H1 (cell line): ENCODE data around the gene PTPRD. TPM values are rescaled to one million over a fixed set of nuclear protein-coding genes. Genes with fewer than 3 reads are reported as not detected.

Experiments used
- CTCF ChIA-PET: fragments of 300-600 bp; sonication (Branson Sonifier 250); formaldehyde crosslinking; loops from one replicate; lab custom pipeline; 2021; ENCODE audit not compliant: partially characterized antibody; lab: Charles Lee
- POLR2A ChIA-PET: fragments of 300-600 bp; sonication (Branson Sonifier 250); formaldehyde crosslinking; loops from one replicate; lab custom pipeline; 2021; ENCODE audit warnings: inconsistent platforms; ENCODE audit not compliant: partially characterized antibody; lab: Charles Lee
- DNase-seq, 2 experiments: peaks; one replicate each; pipeline versions ENCODE4 v3.0.0 to v3.0.0-alpha.2; 2010 to 2022; ENCODE audit warnings: low spot score in 2 of 2, low read depth in 1 of 2, mixed read lengths in 1 of 2
- FAIRE-seq: peaks from 2 replicates; lab custom pipeline; 2011; peaks lifted over from hg19 to GRCh38; lab: Jason Lieb, UNC
- H2AFZ ChIP-seq: 2 replicates; pipeline ENCODE4 v1.8.1; 2012; ENCODE audit warnings: low read length, inconsistent platforms
- H2AK5ac ChIP-seq: 2 replicates; pipeline ENCODE4 v1.6.1; 2013; ENCODE audit warnings: low read depth, low read length
- H2BK120ac ChIP-seq: replicated peaks from 2 replicates; pipeline ENCODE3; 2013; ENCODE audit warnings: low read depth, low read length, inconsistent platforms
- H2BK12ac ChIP-seq: 2 replicates; pipeline ENCODE4 v1.6.1; 2013; ENCODE audit warnings: low read depth, low read length
- H2BK15ac ChIP-seq: 2 replicates; pipeline ENCODE4 v1.6.1; 2013; ENCODE audit warnings: low read length
- H2BK20ac ChIP-seq: 2 replicates; pipeline ENCODE4 v1.6.1; 2013; ENCODE audit warnings: low read length
- H2BK5ac ChIP-seq: 2 replicates; pipeline ENCODE4 v1.6.1; 2013; ENCODE audit warnings: low read depth, low read length
- H3K14ac ChIP-seq: 2 replicates; pipeline ENCODE4 v1.6.1; 2013; ENCODE audit warnings: inconsistent platforms; ENCODE audit not compliant: insufficient read length
- H3K18ac ChIP-seq: 2 replicates; pipeline ENCODE4 v1.6.1; 2013; ENCODE audit warnings: low read length; ENCODE audit errors: extremely low read depth
- H3K23ac ChIP-seq: 2 replicates; pipeline ENCODE4 v1.6.1; 2013; ENCODE audit warnings: inconsistent platforms; ENCODE audit not compliant: insufficient read length
- H3K23me2 ChIP-seq: 2 replicates; pipeline ENCODE4 v1.6.1; 2013; ENCODE audit warnings: low read depth, low read length
- H3K27ac ChIP-seq: 2 replicates; pipeline ENCODE4 v1.6.1; 2011; ENCODE audit warnings: low read depth, low read length, inconsistent platforms
- H3K27me3 ChIP-seq, 4 experiments: replicated peaks in 1 of 4; 1 replicate in 1 of 4; 2 replicates in 3 of 4; pipeline versions ENCODE4 v1.6.1 to v1.8.1; 2011 to 2013; ENCODE audit warnings: low read length in 3 of 4, mild to moderate bottlenecking in 3 of 4, inconsistent platforms in 2 of 4, mixed read lengths in 2 of 4, moderate library complexity in 1 of 4; ENCODE audit not compliant: control insufficient read depth in 3 of 4, insufficient read depth in 3 of 4; ENCODE audit errors: extremely low read depth in 1 of 4
- H3K36me3 ChIP-seq, 4 experiments: 2 replicates each; pipeline versions ENCODE4 v1.6.1 to v1.8.1; 2011 to 2013; ENCODE audit warnings: mild to moderate bottlenecking in 4 of 4, low read length in 3 of 4, moderate library complexity in 2 of 4, control low read depth in 1 of 4, inconsistent platforms in 1 of 4; ENCODE audit not compliant: insufficient read depth in 4 of 4, control insufficient read depth in 2 of 4
- H3K4ac ChIP-seq: replicated peaks from 2 replicates; pipeline ENCODE3; 2013; ENCODE audit warnings: low read length, low read depth, mixed read lengths, inconsistent platforms; ENCODE audit not compliant: insufficient read length
- H3K4me1 ChIP-seq, 4 experiments: replicated peaks in 1 of 4; 1 replicate in 1 of 4; 2 replicates in 3 of 4; pipeline versions ENCODE4 v1.6.1 to v1.8.1; 2011 to 2013; ENCODE audit warnings: low read length in 3 of 4, inconsistent platforms in 2 of 4, mixed read lengths in 1 of 4; ENCODE audit not compliant: insufficient read depth in 4 of 4, control insufficient read depth in 3 of 4
- H3K4me2 ChIP-seq, 2 experiments: 2 replicates each; pipeline versions ENCODE4 v1.6.1 to v1.8.1; 2011 to 2013; ENCODE audit warnings: low read depth in 2 of 2, low read length in 2 of 2, control low read depth in 1 of 2, inconsistent platforms in 1 of 2, mild to moderate bottlenecking in 1 of 2; ENCODE audit not compliant: insufficient read depth in 1 of 2
- H3K4me3 ChIP-seq, 4 experiments: fragments of 200-600, 300-600 bp in 1 of 4; sonication (generic), shearing (Covaris generic), sonication (Bioruptor Twin) in 1 of 4; 2 replicates each; pipeline versions ENCODE4 v1.5.1 to v1.8.1; 2011 to 2016; ENCODE audit warnings: low read length in 4 of 4, low read depth in 3 of 4, control low read depth in 2 of 4, inconsistent platforms in 2 of 4, mild to moderate bottlenecking in 2 of 4, mixed read lengths in 1 of 4, moderate library complexity in 1 of 4; ENCODE audit not compliant: insufficient read depth in 2 of 4; ENCODE audit errors: extremely low read depth in 1 of 4
- H3K56ac ChIP-seq: replicated peaks from 2 replicates; pipeline ENCODE3; 2013; ENCODE audit warnings: low read depth, mild to moderate bottlenecking, mixed read lengths, low read length, inconsistent platforms; ENCODE audit not compliant: insufficient read length
- H3K79me1 ChIP-seq: 2 replicates; pipeline ENCODE4 v1.6.1; 2013; ENCODE audit warnings: low read depth, low read length, control low read depth
- H3K79me2 ChIP-seq, 2 experiments: 2 replicates each; pipeline versions ENCODE4 v1.6.1 to v1.8.1; 2012 to 2013; ENCODE audit warnings: low read length in 2 of 2, mild to moderate bottlenecking in 2 of 2, inconsistent platforms in 1 of 2; ENCODE audit not compliant: insufficient read depth in 2 of 2, control insufficient read depth in 1 of 2
- H3K9ac ChIP-seq, 4 experiments: replicated peaks in 1 of 4; 1 replicate in 1 of 4; 2 replicates in 3 of 4; pipeline versions ENCODE4 v1.6.1 to v1.8.1; 2011 to 2013; ENCODE audit warnings: low read depth in 3 of 4, low read length in 3 of 4, control low read depth in 2 of 4, mild to moderate bottlenecking in 2 of 4, moderate library complexity in 2 of 4, inconsistent platforms in 1 of 4; ENCODE audit errors: extremely low read depth in 1 of 4
- H3K9me3 ChIP-seq, 2 experiments: 2 replicates each; pipeline versions ENCODE4 v1.6.1 to v1.8.1; 2012 to 2013; ENCODE audit warnings: mild to moderate bottlenecking in 2 of 2, moderate library complexity in 2 of 2, control low read depth in 1 of 2, inconsistent platforms in 1 of 2, low read depth in 1 of 2, low read length in 1 of 2, mixed read lengths in 1 of 2; ENCODE audit not compliant: insufficient read depth in 2 of 2
- H4K20me1 ChIP-seq, 2 experiments: replicated peaks in 1 of 2; 2 replicates each; pipeline versions ENCODE3 to v1.8.1; 2011 to 2013; ENCODE audit warnings: inconsistent platforms in 2 of 2, low read length in 2 of 2, mild to moderate bottlenecking in 1 of 2; ENCODE audit not compliant: insufficient read depth in 2 of 2, control insufficient read depth in 1 of 2
- H4K5ac ChIP-seq: 2 replicates; pipeline ENCODE4 v1.6.1; 2013; ENCODE audit warnings: low read length, low read depth, mixed read lengths, inconsistent platforms; ENCODE audit not compliant: insufficient read length
- H4K8ac ChIP-seq: 2 replicates; pipeline ENCODE4 v1.8.0; 2013; ENCODE audit warnings: mild to moderate bottlenecking, moderate library complexity, low read length, inconsistent platforms; ENCODE audit not compliant: insufficient read depth; ENCODE audit errors: extremely low read depth
- H4K91ac ChIP-seq: replicated peaks from 2 replicates; pipeline ENCODE3; 2013; ENCODE audit warnings: low read length, mixed read lengths, inconsistent platforms; ENCODE audit not compliant: insufficient read length
- EP300 ChIP-seq, 2 experiments: IDR thresholded peaks; 1 replicate in 1 of 2; 2 replicates in 1 of 2; pipeline ENCODE4 v1.6.1; 2011 to 2012; ENCODE audit warnings: low read depth in 2 of 2, low read length in 2 of 2, mild to moderate bottlenecking in 2 of 2, borderline replicate concordance in 1 of 2, inconsistent platforms in 1 of 2, moderate library complexity in 1 of 2
- JUND ChIP-seq: IDR thresholded peaks from 2 replicates; pipeline ENCODE4 v1.6.1; 2011; ENCODE audit warnings: mild to moderate bottlenecking, improper control_type of control experiment, low read length
- RBBP5 ChIP-seq: IDR thresholded peaks from 2 replicates; pipeline ENCODE4 v1.7.1; 2012; ENCODE audit warnings: low read depth, mild to moderate bottlenecking, inconsistent platforms, low read length, moderate library complexity, borderline replicate concordance
- RFX5 ChIP-seq: IDR thresholded peaks from 2 replicates; pipeline ENCODE4 v1.6.1; 2011; ENCODE audit warnings: low read depth, low read length, improper control_type of control experiment, borderline replicate concordance
- RXRA ChIP-seq: IDR thresholded peaks from 2 replicates; pipeline ENCODE4 v1.6.1; 2011; ENCODE audit warnings: low read depth, mild to moderate bottlenecking, low read length, moderate library complexity; ENCODE audit not compliant: insufficient read depth
- SUZ12 ChIP-seq: fragments of 200-600 bp; sonication (generic); IDR thresholded peaks from 2 replicates; pipeline ENCODE4 v1.6.1; 2012; ENCODE audit warnings: mild to moderate bottlenecking, inconsistent platforms, low read length, moderate library complexity, mixed read lengths
- TCF12 ChIP-seq: IDR thresholded peaks from 2 replicates; pipeline ENCODE4 v1.6.1; 2011; ENCODE audit warnings: low read depth, mild to moderate bottlenecking, low read length
- TEAD4 ChIP-seq: IDR thresholded peaks from 2 replicates; pipeline ENCODE4 v1.6.1; 2012; ENCODE audit warnings: low read depth, low read length, inconsistent platforms, mixed read lengths
- YY1 ChIP-seq: IDR thresholded peaks from 2 replicates; pipeline ENCODE4 v1.6.1; 2011; ENCODE audit warnings: low read depth, mild to moderate bottlenecking, low read length
- ZNF274 ChIP-seq: IDR thresholded peaks from 2 replicates; pipeline ENCODE4 v1.7.0; 2012; ENCODE audit warnings: low read length, borderline replicate concordance; ENCODE audit errors: extremely low read depth
- WGBS, 2 experiments: shearing (Covaris generic) in 1 of 2; methylation state at CpG; one replicate each; pipeline versions ENCODE4 v1.1.6 to v1.1.7; 2013 to 2015; ENCODE audit warnings: low lambda C conversion rate in 2 of 2, mixed read lengths in 2 of 2, inconsistent platforms in 1 of 2, low coverage in 1 of 2, missing lambda C conversion rate in 1 of 2; ENCODE audit not compliant: insufficient replicate concordance in 2 of 2, insufficient coverage in 1 of 2, insufficient read length in 1 of 2; ENCODE audit errors: extremely low coverage in 1 of 2, missing lambda C conversion rate in 1 of 2; 5-methylcytosine and 5-hydroxymethylcytosine counted together
- polyA plus RNA-seq, 7 experiments: library from polyadenylated mRNA; depleted of rRNA in 3 of 7; stranded (reverse) in 5 of 7; unstranded in 2 of 7; fragments of >200 nt in 5 of 7; fragments of 200-250 nt in 2 of 7; gene quantifications; 1 replicate in 5 of 7; 2 replicates in 1 of 7; 4 replicates in 1 of 7; pipeline versions ENCODE4 v1.2.1 to v1.2.3, GENCODE V29; 2011 to 2013; ENCODE audit warnings: missing spikeins in 2 of 7, mixed read lengths in 2 of 7
- total RNA-seq: library from RNA; stranded (reverse); fragmentation: NEBNext Ultra II Directional; extraction: Animal tissue kit (Norgen Biotek cat#: 25700); gene quantifications from 2 replicates; pipeline ENCODE4 v1.2.1, GENCODE V29; 2021
- TF ChIP-seq, protein P1 (sequence below): IDR thresholded peaks from 2 replicates; pipeline ENCODE4 v1.6.1; 2012; ENCODE audit warnings: low read length, inconsistent platforms

The PTPRD gene
- total and polyA plus RNA-seq, 2 of the 8 experiments (the other 6 are each of a cell fraction or from before 2014, with no cell fraction given), result 17.2 to 77.0 TPM

DNA sequence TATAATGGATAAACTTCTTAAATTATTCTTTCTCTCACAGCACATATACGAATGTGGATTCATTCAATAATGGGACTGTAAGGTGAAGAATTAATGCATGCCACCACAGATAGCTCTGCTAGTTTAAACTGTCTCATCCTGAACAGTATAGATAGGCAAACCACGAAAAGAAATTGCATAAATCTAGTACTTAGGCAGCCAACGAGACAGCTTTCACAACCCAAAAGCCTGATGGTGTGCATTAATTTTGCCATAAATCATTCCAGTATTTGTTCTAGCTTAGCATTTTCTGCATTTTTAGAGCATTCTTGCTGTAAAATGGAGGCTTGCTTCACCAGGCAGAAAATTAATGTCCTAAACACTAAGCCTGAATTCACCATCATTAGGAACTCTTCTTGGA, 1979.0 kb downstream of the PTPRD start:
- CTCF ChIA-PET, result no interaction called here
- Histone ChIP-seq H3K56ac (no peak overlapping the region), H2BK5ac (no peak overlapping the region), H2AK5ac (no peak overlapping the region), H3K4ac (no peak overlapping the region), H2BK20ac (no peak overlapping the region), H4K20me1 (no peaks in the 10 kb centered on the region), H3K23me2 (no peaks in the 10 kb centered on the region), H4K5ac (no peak overlapping the region), H3K9me3 (no peaks in the 10 kb centered on the region), H3K18ac (no peak overlapping the region), H4K8ac (no peak overlapping the region), H3K79me2 (no peaks in the 10 kb centered on the region), H3K4me1 (no peaks in the 10 kb centered on the region), H3K23ac (no peak overlapping the region), H2BK15ac (no peak overlapping the region), H2AFZ (no peak overlapping the region), H3K9ac (no peak overlapping the region), H3K4me3 (no peak overlapping the region), H3K27me3 (no peaks in the 10 kb centered on the region), H2BK120ac (no peak overlapping the region), H3K14ac (no peak overlapping the region), H3K79me1 (no peaks in the 10 kb centered on the region), H2BK12ac (no peak overlapping the region), H4K91ac (no peak overlapping the region), H3K36me3 (no peaks in the 10 kb centered on the region; a peak in 1 of 8 replicates), H3K27ac (no peak overlapping the region), H3K4me2 (no peak overlapping the region)
- DNase-seq, result no peak
- POLR2A ChIA-PET, result no interaction called here
- FAIRE-seq, result no peak
- WGBS, 2 experiments, result 90% methylated on average over 3 of the region's 3 CpGs; no CpG with 5 or more reads in 1 of the 2 experiments
- no peak for TF ChIP-seq ZNF274
- TF ChIP-seq TCF12, result no peak
- no peak for TF ChIP-seq RFX5
- no peak for TF ChIP-seq RXRA
- TF ChIP-seq RBBP5, result no peak
- TF ChIP-seq TEAD4, result no peak
- TF ChIP-seq JUND, result no peak
- no peak for TF ChIP-seq SUZ12
- TF ChIP-seq YY1, result no peak
- TF ChIP-seq EP300 (IDR thresholded peaks at IDR 0.05; ENCODE audit: borderline replicate concordance in 1 of 2, low read depth in 2 of 2, low read length in 2 of 2), result no peak
- TF ChIP-seq, protein P1, sequence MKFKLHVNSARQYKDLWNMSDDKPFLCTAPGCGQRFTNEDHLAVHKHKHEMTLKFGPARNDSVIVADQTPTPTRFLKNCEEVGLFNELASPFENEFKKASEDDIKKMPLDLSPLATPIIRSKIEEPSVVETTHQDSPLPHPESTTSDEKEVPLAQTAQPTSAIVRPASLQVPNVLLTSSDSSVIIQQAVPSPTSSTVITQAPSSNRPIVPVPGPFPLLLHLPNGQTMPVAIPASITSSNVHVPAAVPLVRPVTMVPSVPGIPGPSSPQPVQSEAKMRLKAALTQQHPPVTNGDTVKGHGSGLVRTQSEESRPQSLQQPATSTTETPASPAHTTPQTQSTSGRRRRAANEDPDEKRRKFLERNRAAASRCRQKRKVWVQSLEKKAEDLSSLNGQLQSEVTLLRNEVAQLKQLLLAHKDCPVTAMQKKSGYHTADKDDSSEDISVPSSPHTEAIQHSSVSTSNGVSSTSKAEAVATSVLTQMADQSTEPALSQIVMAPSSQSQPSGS, result no peak
